Measurements from ENCODE around the gene SYT1. TPM values are rescaled to one million over a fixed set of nuclear protein-coding genes. Genes with fewer than 3 reads are reported as not detected.

The SYT1 gene
- total and polyA plus RNA-seq, 2 of the 4 experiments (the other 2 are of a cell fraction): 2.8 to 3.0 TPM

DNA sequence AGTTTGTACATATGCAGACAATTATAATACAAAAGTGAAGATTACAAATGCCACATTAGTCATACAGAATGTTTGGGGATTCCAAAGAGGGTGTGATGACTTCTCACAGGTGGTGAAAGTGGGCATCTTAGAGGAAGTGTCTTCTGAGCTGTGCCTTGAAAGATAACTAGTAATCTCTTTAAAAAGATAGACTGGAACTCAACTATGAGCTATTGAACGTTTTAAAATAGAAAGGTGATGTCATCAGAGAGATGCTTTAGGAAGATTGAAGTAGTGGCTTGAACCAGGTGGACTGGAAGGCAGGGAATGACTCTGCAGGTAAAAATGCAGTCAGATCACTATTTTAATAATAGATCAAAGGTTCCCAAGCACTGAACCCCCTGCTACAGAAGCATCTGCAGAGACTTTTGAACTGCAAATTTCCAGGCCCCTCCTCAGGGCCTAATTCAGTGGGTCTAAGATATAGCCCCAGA, 50.3 kb downstream of the SYT1 start:
- no peak overlapping the region for H3K23ac ChIP-seq (ENCODE audit: low read depth, low read length)
- dilution Hi-C loops (cut with HindIII; ENCODE audit: low sequenced_read_pairs, unreplicated experiment) (no loop called here), intact Hi-C loops (cut with micrococcal nuclease) (no loop called here), in situ Hi-C loops (cut with MboI; ENCODE audit: low sequenced_read_pairs) (no loop called here)
- DNase-seq (no peak), ATAC-seq (ENCODE audit: low read depth) (no peak)
- TF ChIP-seq SMC3 (IDR thresholded peaks at IDR 0.05; ENCODE audit: low read depth, low read length): no peak
- no peaks in the 10 kb centered on the region for H3K9me3 ChIP-seq (ENCODE audit: control insufficient read depth, insufficient read depth, low read length)
- H3K27me3 ChIP-seq (ENCODE audit: control insufficient read depth, insufficient read depth, low read length): no peaks in the 10 kb centered on the region
- no peak overlapping the region for H2BK20ac ChIP-seq (ENCODE audit: low read depth, low read length)
- no peak overlapping the region for H3K27ac ChIP-seq (ENCODE audit: insufficient read depth, low read length)
- H2AK5ac ChIP-seq (ENCODE audit: low read depth, low read length): no peak overlapping the region
- H2BK5ac ChIP-seq (ENCODE audit: low read depth, low read length, poor library complexity, severe bottlenecking): no peak overlapping the region
- no peaks in the 10 kb centered on the region for H3K79me1 ChIP-seq (ENCODE audit: low read depth in 1 of 2, low read length in 2 of 2)
- no peaks in the 10 kb centered on the region for H4K20me1 ChIP-seq (ENCODE audit: insufficient read depth, low read length)
- no CpG with 5 or more reads among the region's 1 CpG for WGBS, 2 experiments (ENCODE audit: extremely low coverage in 2 of 2, insufficient read length in 1 of 2)
- no peak overlapping the region for H2BK120ac ChIP-seq (ENCODE audit: low read depth, low read length)
- no peak overlapping the region for H4K8ac ChIP-seq (ENCODE audit: low read depth in 2 of 2, low read length in 2 of 2)
- no peak overlapping the region for H3K9ac ChIP-seq (ENCODE audit: low read depth, low read length)
- CTCF ChIA-PET: interaction anchor here (0.6 kb wide), 1 partner anchor 160 kb away, joined by 4 read pairs; no protein-coding TSS in a partner anchor
- no peak overlapping the region for H3K4me3 ChIP-seq (ENCODE audit: insufficient read depth, low read depth, low read length)
- H2AFZ ChIP-seq (replicated peaks; ENCODE audit: low read length, poor library complexity): no peak overlapping the region
- no peaks in the 10 kb centered on the region for H3K36me3 ChIP-seq (ENCODE audit: control insufficient read depth, insufficient read depth, low read length)
- H3K4ac ChIP-seq (ENCODE audit: low read depth, low read length): no peak overlapping the region
- no peak overlapping the region for H3K56ac ChIP-seq (ENCODE audit: extremely low read depth, insufficient read depth, low read length)
- no peak overlapping the region for H4K5ac ChIP-seq (ENCODE audit: low read depth, low read length)
- H3K4me2 ChIP-seq (ENCODE audit: low read depth, low read length): no peak overlapping the region
- POLR2A ChIA-PET (ENCODE audit: unreplicated experiment): no interaction called here
- H3K9me1 ChIP-seq (ENCODE audit: insufficient read depth, low read length): no peaks in the 10 kb centered on the region
- no peak overlapping the region for H3K18ac ChIP-seq (ENCODE audit: low read depth, low read length)
- H3K4me1 ChIP-seq (ENCODE audit: control insufficient read depth, insufficient read depth, low read length): no peaks in the 10 kb centered on the region
- no peak overlapping the region for H2BK15ac ChIP-seq (ENCODE audit: low read depth, low read length)
- BruUV-seq (replicated peaks): no TSS peak
- no peak overlapping the region for H4K91ac ChIP-seq (ENCODE audit: insufficient read depth, low read depth, low read length)
- H2AK9ac ChIP-seq (replicated peaks; ENCODE audit: low read depth, low read length, poor library complexity): no peak overlapping the region
- H3K14ac ChIP-seq (replicated peaks; ENCODE audit: low read depth, low read length): no peak overlapping the region
